GM21786 (cell line): ENCODE results near the gene PPP1R2B.

Experiments
- ATAC-seq: cut with Tn5 transposase; IDR thresholded peaks from one replicate; pipeline ENCODE4 v1.9.1; 2021; ENCODE audit not compliant: unreplicated experiment

Gene PPP1R2B

GRCh38 chr5:156871212-156871611 lies 21.1 kb downstream of the PPP1R2B start:
- no peak for ATAC-seq

- peak; percentile 87 for ATAC-seq
Measured at GRCh38 chr5:156879665-156880285, 29.7 kb downstream of the PPP1R2B start.

- ATAC-seq = peak; percentile 52
Measured at GRCh38 chr5:156883316-156883875, 33.3 kb downstream of the PPP1R2B start.

- no peak for ATAC-seq
Measured at GRCh38 chr5:156888520-156888919, 38.4 kb downstream of the PPP1R2B start.

- ATAC-seq = no peak
Measured at GRCh38 chr5:156892223-156892622, 42.1 kb downstream of the PPP1R2B start.

GRCh38 chr5:156892864-156893263 lies 42.8 kb downstream of the PPP1R2B start:
- no peak for ATAC-seq

GRCh38 chr5:156893517-156893916 lies 43.4 kb downstream of the PPP1R2B start:
- peak; percentile 70 for ATAC-seq

- ATAC-seq = no peak
Measured at GRCh38 chr5:156896546-156896945, 46.5 kb downstream of the PPP1R2B start.
